Measurements from ENCODE around the gene CORO7. TPM values are rescaled to one million over a fixed set of nuclear protein-coding genes. Genes with fewer than 3 reads are reported as not detected.

Gene CORO7
- total RNA-seq, 4 donors from 2014 or later = 11.0 to 38.9 (median 17.8) TPM

DNA sequence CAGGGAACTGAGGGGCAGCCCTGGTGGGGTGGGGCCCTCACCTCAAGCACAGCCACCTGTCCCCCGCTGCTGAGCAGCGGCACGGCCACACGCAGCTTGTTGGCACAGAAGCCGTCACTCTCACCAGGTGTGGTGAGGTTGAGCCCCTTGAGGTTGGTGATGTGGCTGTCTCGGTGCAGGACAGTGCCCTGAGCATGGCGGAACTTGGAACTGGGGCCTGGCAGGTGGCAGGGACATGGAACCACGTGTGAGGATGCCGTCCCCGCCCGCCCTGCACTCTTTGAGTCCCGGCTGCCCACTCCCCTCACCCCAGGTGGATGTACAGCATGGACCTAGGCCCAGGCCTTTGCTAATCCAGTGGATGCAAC, 54.5 kb downstream of the CORO7 start:
- Histone ChIP-seq H3K36me3 (peaks cover 0 to 83% of the 10 kb centered on the region in 2 donors), H3K27me3 (no peaks in the 10 kb centered on the region), H3K4me3 (no peak overlapping the region), H3K4me1 (peaks cover 0 to 6% (median 0%) of the 10 kb centered on the region in 3 donors), H3K9me3 (no peaks in the 10 kb centered on the region), H3K27ac (no peak overlapping the region)
- WGBS, 2 donors (ENCODE audit: low coverage in 1 of 2) = no CpG with 5 or more reads among the region's 12 CpGs
- ATAC-seq = no peak
- no peak for TF ChIP-seq POLR2A (IDR thresholded peaks at IDR 0.05)
- TF ChIP-seq POLR2AphosphoS5 (IDR thresholded peaks at IDR 0.05) = no peak
- no peak for TF ChIP-seq EP300 (IDR thresholded peaks at IDR 0.05)
- TF ChIP-seq, protein P1, sequence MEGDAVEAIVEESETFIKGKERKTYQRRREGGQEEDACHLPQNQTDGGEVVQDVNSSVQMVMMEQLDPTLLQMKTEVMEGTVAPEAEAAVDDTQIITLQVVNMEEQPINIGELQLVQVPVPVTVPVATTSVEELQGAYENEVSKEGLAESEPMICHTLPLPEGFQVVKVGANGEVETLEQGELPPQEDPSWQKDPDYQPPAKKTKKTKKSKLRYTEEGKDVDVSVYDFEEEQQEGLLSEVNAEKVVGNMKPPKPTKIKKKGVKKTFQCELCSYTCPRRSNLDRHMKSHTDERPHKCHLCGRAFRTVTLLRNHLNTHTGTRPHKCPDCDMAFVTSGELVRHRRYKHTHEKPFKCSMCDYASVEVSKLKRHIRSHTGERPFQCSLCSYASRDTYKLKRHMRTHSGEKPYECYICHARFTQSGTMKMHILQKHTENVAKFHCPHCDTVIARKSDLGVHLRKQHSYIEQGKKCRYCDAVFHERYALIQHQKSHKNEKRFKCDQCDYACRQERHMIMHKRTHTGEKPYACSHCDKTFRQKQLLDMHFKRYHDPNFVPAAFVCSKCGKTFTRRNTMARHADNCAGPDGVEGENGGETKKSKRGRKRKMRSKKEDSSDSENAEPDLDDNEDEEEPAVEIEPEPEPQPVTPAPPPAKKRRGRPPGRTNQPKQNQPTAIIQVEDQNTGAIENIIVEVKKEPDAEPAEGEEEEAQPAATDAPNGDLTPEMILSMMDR (IDR thresholded peaks at IDR 0.05) = no peak

DNA sequence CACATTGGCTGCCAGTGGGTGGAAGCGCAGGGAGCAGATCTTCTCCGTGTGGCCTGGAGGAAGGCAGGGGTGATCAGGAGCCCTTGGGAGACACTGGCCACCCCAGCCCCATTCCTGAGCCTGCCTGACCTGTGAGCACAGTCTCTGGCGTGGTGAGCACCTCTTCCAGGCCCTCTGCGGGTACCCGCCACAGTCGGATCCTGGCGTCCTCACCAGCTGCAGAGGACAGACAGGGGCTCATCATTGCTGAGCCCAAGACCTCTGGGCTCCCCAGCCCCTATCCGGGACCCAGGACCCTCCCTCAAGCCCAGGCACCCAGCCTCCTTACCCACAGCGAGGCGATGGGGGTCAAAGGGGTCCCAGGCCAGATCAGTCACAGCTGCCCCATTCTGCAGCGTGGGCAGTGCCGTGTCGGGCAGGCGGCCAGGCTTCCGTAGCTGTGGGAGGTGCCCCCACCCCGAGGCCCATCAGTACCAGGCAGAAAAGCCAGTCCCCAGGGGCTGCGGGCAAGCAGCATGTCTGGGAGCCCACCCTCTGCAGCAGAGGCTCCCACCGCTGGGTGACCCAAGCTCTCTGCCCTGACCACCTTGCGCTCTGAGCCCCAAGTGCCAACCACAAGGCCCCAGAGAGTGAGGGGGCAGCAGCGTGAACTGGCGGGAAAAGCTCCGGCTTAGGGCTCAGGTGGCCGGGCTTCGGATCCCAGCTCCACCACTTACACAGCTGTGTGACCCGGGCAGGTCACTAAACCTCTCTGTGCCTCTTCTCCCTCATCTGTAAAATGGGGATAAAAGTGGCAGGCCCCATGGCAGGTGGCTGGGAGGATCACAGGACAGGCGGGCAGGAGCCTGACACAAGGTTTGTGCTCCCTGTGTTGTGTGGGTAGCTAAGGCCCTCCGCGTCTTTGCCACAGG, 55.1 kb downstream of the CORO7 start:
- ATAC-seq = no peak
- Histone ChIP-seq H3K27ac (no peak overlapping the region), H3K4me3 (no peak overlapping the region), H3K27me3 (no peaks in the 10 kb centered on the region), H3K9me3 (no peaks in the 10 kb centered on the region), H3K36me3 (peaks cover 0 to 86% of the 10 kb centered on the region in 2 donors), H3K4me1 (peaks cover 0 to 6% (median 0%) of the 10 kb centered on the region in 3 donors)
- TF ChIP-seq EP300 (IDR thresholded peaks at IDR 0.05) = no peak
- TF ChIP-seq POLR2AphosphoS5 (IDR thresholded peaks at IDR 0.05) = no peak
- TF ChIP-seq POLR2A (IDR thresholded peaks at IDR 0.05) = no peak
- TF ChIP-seq, protein P1 (IDR thresholded peaks at IDR 0.05) = no peak
- 92% methylated on average over 6 of the region's 28 CpGs; no CpG with 5 or more reads in 1 of the 2 donors for WGBS, 2 donors (ENCODE audit: low coverage in 1 of 2)

DNA sequence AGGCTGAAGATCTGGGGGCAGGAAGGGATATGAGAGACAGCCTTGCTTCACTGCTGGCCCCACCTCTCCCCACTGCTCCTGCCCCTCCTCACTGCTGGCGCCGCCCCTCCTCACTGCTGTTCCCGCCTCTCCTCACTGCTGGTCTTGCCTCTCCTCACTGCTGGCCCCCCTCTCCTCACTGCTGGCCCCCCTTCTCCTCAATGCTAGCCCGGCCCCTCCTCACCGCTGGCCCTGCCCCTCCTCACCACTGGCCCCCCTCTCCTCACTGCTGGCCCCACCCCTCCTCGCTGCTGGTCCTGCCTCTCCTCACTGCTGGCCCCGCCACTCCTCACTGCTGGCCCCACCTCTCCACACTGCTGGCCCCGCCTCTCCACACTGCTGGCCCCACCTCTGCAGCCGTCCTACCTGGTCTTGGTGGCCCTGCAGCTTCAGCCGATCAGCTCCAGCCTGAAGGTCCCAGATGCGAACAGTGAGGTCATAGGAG, 55.8 kb downstream of the CORO7 start:
- no peak overlapping the region for H3K4me3 ChIP-seq
- H3K27ac ChIP-seq = no peak overlapping the region
- H3K27me3 ChIP-seq = no peaks in the 10 kb centered on the region
- H3K9me3 ChIP-seq = no peaks in the 10 kb centered on the region
- no peak for ATAC-seq
- peaks cover 0 to 6% (median 0%) of the 10 kb centered on the region in 3 donors for H3K4me1 ChIP-seq
- no peak for TF ChIP-seq POLR2A (IDR thresholded peaks at IDR 0.05)
- TF ChIP-seq, protein P1 (IDR thresholded peaks at IDR 0.05) = no peak
- no peak for TF ChIP-seq POLR2AphosphoS5 (IDR thresholded peaks at IDR 0.05)
- peaks cover 0 to 85% of the 10 kb centered on the region in 2 donors for H3K36me3 ChIP-seq
- WGBS, 2 donors (ENCODE audit: low coverage in 1 of 2) = 69 to 100% methylated on average over 2 to 3 of the region's 11 CpGs

DNA sequence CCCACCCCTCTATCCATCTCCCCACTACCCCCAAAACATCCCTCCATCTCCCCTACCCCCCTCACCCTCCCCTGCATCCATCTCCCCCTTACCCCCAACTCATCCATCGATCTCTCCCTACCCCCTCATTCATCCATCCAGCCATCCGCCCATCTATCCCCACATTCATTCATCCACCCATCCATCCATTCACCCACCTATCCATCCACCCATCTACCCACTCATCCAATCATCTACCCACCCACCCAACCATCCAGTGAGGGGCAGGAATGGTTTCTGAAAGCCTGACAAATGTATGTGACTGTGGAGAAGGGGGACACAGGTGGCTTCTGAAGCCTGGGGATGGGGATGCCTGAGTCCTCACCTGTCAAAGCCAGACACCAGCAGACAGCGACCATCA, 56.5 kb downstream of the CORO7 start:
- no peaks in the 10 kb centered on the region for H3K27me3 ChIP-seq
- no peak for ATAC-seq
- TF ChIP-seq, protein P1 (IDR thresholded peaks at IDR 0.05) = no peak
- no peak for TF ChIP-seq EP300 (IDR thresholded peaks at IDR 0.05)
- no peak for TF ChIP-seq POLR2A (IDR thresholded peaks at IDR 0.05)
- TF ChIP-seq POLR2AphosphoS5 (IDR thresholded peaks at IDR 0.05) = no peak
- no peak overlapping the region for H3K4me3 ChIP-seq
- WGBS, 2 donors (ENCODE audit: low coverage in 1 of 2) = 83% methylated on average over 1 of the region's 3 CpGs; no CpG with 5 or more reads in 1 of the 2 donors
- H3K36me3 ChIP-seq = peaks cover 0 to 82% of the 10 kb centered on the region in 2 donors
- H3K27ac ChIP-seq = no peak overlapping the region
- no peaks in the 10 kb centered on the region for H3K9me3 ChIP-seq
- H3K4me1 ChIP-seq = peaks cover 0 to 6% (median 0%) of the 10 kb centered on the region in 3 donors

Measured in gastroesophageal sphincter (tissue), 4 donors.